GM12878 (cell line): Measurements from ENCODE around the gene TBC1D10A. TPM values are rescaled to one million over a fixed set of nuclear protein-coding genes. Genes with fewer than 3 reads are reported as not detected.

ENCODE experiments used
- ATAC-seq: fragments of 200-7000 bp; cut with Tn5 transposase; 3 replicates; pipeline ENCODE4 v1.9.1; 2020; ENCODE audit warnings: mild to moderate bottlenecking, moderate library complexity
- BruUV-seq: library from RNA; stranded (reverse); fragments of 400-500 nt; replicated peaks from 2 replicates; lab custom pipeline; 2021; lab: Mats Ljungman, UMichigan
- CTCF ChIA-PET: fragments of 300-600 bp; sonication (Branson Sonifier 250); formaldehyde crosslinking; extraction: SDS; loops from one replicate; lab custom pipeline; 2021; ENCODE audit warnings: inconsistent platforms; lab: Yijun Ruan, JAX
- POLR2A ChIA-PET: fragments of 350-600 bp; formaldehyde crosslinking; extraction: SDS; loops from one replicate; lab custom pipeline; 2021; ENCODE audit warnings: inconsistent platforms; lab: Charles Lee
- RAD21 ChIA-PET: fragments of 300-600 bp; sonication (Branson Sonifier 250); formaldehyde crosslinking; loops from one replicate; lab custom pipeline; 2023; ENCODE audit warnings: antibody characterized with exemption; ENCODE audit not compliant: unreplicated experiment; lab: Charles Lee
- SMC1A ChIA-PET: fragments of 300-600 bp; sonication (Branson Sonifier 250); formaldehyde crosslinking; loops from one replicate; lab custom pipeline; 2023; ENCODE audit not compliant: unreplicated experiment, uncharacterized antibody; lab: Charles Lee
- DNase-seq: peaks from one replicate; pipeline ENCODE4 v3.0.0-alpha.2; 2011; ENCODE audit warnings: low read depth, low spot score
- FAIRE-seq: peaks from 3 replicates; lab custom pipeline; 2011; peaks lifted over from hg19 to GRCh38; lab: Jason Lieb, UNC
- H2AFZ ChIP-seq: 2 replicates; pipeline ENCODE4 v1.6.0; 2011; ENCODE audit warnings: low read depth, low read length, control low read depth; ENCODE audit not compliant: control insufficient read depth
- H3K27ac ChIP-seq: 2 replicates; pipeline ENCODE4 v1.5.1; 2011; ENCODE audit warnings: control low read depth; ENCODE audit not compliant: control insufficient read depth, insufficient read depth
- H3K27me3 ChIP-seq, 2 experiments: replicated peaks in 1 of 2; 2 replicates each; pipeline versions ENCODE4 v1.6.0 to v1.6.1; 2011; ENCODE audit warnings: low read length in 1 of 2; ENCODE audit not compliant: control insufficient read depth in 2 of 2, insufficient read depth in 2 of 2
- H3K36me3 ChIP-seq, 2 experiments: 2 replicates each; pipeline ENCODE4 v1.5.1; 2011; ENCODE audit warnings: low read length in 1 of 2; ENCODE audit not compliant: control insufficient read depth in 2 of 2, insufficient read depth in 2 of 2
- H3K4me1 ChIP-seq: 2 replicates; pipeline ENCODE4 v1.6.1; 2011; ENCODE audit warnings: mild to moderate bottlenecking, low read length, moderate library complexity, mixed read lengths; ENCODE audit not compliant: control insufficient read depth, insufficient read depth
- H3K4me2 ChIP-seq: 2 replicates; pipeline ENCODE4 v1.6.0; 2011; ENCODE audit warnings: control low read depth; ENCODE audit not compliant: control insufficient read depth, insufficient read depth
- H3K4me3 ChIP-seq: fragments of 200-600 bp; sonication (generic); 2 replicates; pipeline ENCODE4 v1.5.1; 2016
- H3K79me2 ChIP-seq: 2 replicates; pipeline ENCODE4 v1.6.0; 2011; ENCODE audit warnings: low read length; ENCODE audit not compliant: control insufficient read depth, insufficient read depth
- H3K9ac ChIP-seq: 2 replicates; pipeline ENCODE4 v1.8.0; 2011; ENCODE audit warnings: low read length, control low read depth, mixed read lengths; ENCODE audit not compliant: control insufficient read depth, insufficient read depth
- H3K9me3 ChIP-seq: replicated peaks from 3 replicates; pipeline ENCODE4 v1.5.1; 2011; ENCODE audit warnings: mild to moderate bottlenecking, low read length; ENCODE audit not compliant: control insufficient read depth, insufficient read depth
- H4K20me1 ChIP-seq: 2 replicates; pipeline ENCODE4 v1.6.0; 2011; ENCODE audit not compliant: control insufficient read depth, insufficient read depth
- BMI1 ChIP-seq: fragments of 450-650 bp; IDR thresholded peaks from 2 replicates; pipeline ENCODE4 v1.6.1; 2016; ENCODE audit warnings: mild to moderate bottlenecking, moderate library complexity, borderline replicate concordance
- DPF2 ChIP-seq: fragments of 450-650 bp; IDR thresholded peaks from 2 replicates; pipeline ENCODE4 v1.6.1; 2017; ENCODE audit warnings: mild to moderate bottlenecking
- IKZF2 ChIP-seq, 2 experiments: fragments of 450-650 bp; IDR thresholded peaks; 2 replicates each; pipeline ENCODE4 v1.6.1; 2017; ENCODE audit warnings: mild to moderate bottlenecking in 2 of 2, moderate library complexity in 2 of 2
- NFIC ChIP-seq: IDR thresholded peaks from 2 replicates; pipeline ENCODE4 v1.6.1; 2012; ENCODE audit warnings: low read depth, mild to moderate bottlenecking, inconsistent platforms, low read length, moderate library complexity
- POLR2A ChIP-seq: IDR thresholded peaks from 2 replicates; pipeline ENCODE4 v1.6.1; 2011; ENCODE audit warnings: low read depth, mild to moderate bottlenecking, low read length
- POU2F2 ChIP-seq: IDR thresholded peaks from 3 replicates; pipeline ENCODE4 v1.6.1; 2011; ENCODE audit warnings: low read depth, mild to moderate bottlenecking, low read length, borderline replicate concordance
- ZBTB11 ChIP-seq: fragments of 450-650 bp; formaldehyde crosslinking; IDR thresholded peaks from 2 replicates; pipeline ENCODE4 v1.5.0; 2022; ENCODE audit warnings: mild to moderate bottlenecking, missing genetic modification characterization
- WGBS: methylation state at CpG from one replicate; pipeline ENCODE4 v1.1.6; 2016; ENCODE audit warnings: low lambda C conversion rate; ENCODE audit not compliant: insufficient replicate concordance, insufficient coverage; ENCODE audit errors: missing lambda C conversion rate; 5-methylcytosine and 5-hydroxymethylcytosine counted together
- in situ Hi-C: fragments of 300-500 bp; cut with MboI; formaldehyde crosslinking; loops from 9 replicates; pipeline ENCODE4 v1.14.3; 2018; ENCODE audit warnings: mixed read lengths
- intact Hi-C: fragments of 100-400 bp; cut with micrococcal nuclease; formaldehyde crosslinking; loops from one replicate; pipeline ENCODE4 v1.14.2; 2022; ENCODE audit not compliant: unreplicated experiment
- polyA plus RNA-seq, 11 experiments: library from polyadenylated mRNA; depleted of rRNA in 4 of 11; unstranded in 6 of 11; stranded (reverse) in 5 of 11; fragments of >200 nt; fragmentation: Nextera tagmentation in 4 of 11; fragmentation: Illumina TruSeq in 1 of 11; extraction: Ambion mirVana in 4 of 11; extraction: Trizol in 1 of 11; gene quantifications; 1 replicate in 1 of 11; 2 replicates in 10 of 11; pipeline versions ENCODE4 v1.2.1 to v1.2.3, GENCODE V29; 2011 to 2016; ENCODE audit warnings: inconsistent platforms in 2 of 11, missing spikeins in 2 of 11, low read depth in 1 of 11
- total RNA-seq, 4 experiments: library from RNA; depleted of rRNA in 3 of 4; stranded (reverse); fragments of >200 nt in 3 of 4; fragmentation: Illumina TruSeq in 1 of 4; extraction: Trizol in 1 of 4; gene quantifications; 2 replicates each; pipeline versions ENCODE4 v1.2.1 to v1.2.3, GENCODE V29; 2013 to 2021

The TBC1D10A gene
- total and polyA plus RNA-seq, 10 of the 15 experiments (the other 5 are each of a cell fraction or from before 2014, with no cell fraction given), result 0.27 to 25.7 (median 15.3) TPM

DNA sequence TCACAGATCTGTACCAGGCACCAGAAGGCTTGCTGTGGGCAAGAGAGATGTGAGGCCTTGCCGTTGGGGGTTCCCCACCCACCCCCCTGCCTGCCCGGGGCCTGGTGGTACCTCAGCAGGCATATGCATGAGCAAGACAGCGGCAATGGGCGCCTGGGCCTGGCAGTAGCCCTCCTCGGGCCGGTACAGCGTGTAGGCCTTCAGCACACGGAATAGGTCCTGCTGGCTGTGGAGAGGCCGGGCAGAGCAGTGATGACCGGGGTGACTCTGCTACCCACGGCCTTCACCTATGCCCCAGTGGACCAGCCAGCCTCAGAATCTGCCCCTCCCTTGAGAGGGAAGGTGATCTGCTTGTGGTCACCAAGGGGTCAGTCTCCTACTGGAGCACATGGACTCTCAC lies 31.9 kb downstream of the TBC1D10A start:
- RAD21 ChIA-PET, result no interaction called here
- CTCF ChIA-PET, result no interaction called here
- no peak for DNase-seq
- TF ChIP-seq POLR2A (0 out of 2 replicates have a peak, but pooled peaks have one; percentile 27), BMI1 (no peak)
- TF ChIP-seq, all 136 proteins: peak for 1
- BruUV-seq, result no TSS peak
- ATAC-seq (no peak), FAIRE-seq (no peak)
- Histone ChIP-seq H3K79me2 (no peaks in the 10 kb centered on the region), H3K9ac (no peak overlapping the region), H3K4me2 (no peak overlapping the region), H2AFZ (no peak overlapping the region), H3K27me3 (no peaks in the 10 kb centered on the region), H3K36me3 (peaks cover 15 to 43% of the 10 kb centered on the region in 2 experiments; a peak in 3 of 4 replicates), H4K20me1 (no peaks in the 10 kb centered on the region), H3K4me3 (no peak overlapping the region), H3K4me1 (peaks cover 15% of the 10 kb centered on the region), H3K27ac (no peak overlapping the region), H3K9me3 (no peaks in the 10 kb centered on the region)
- ChIA-PET POLR2A (interaction anchor here (0.5 kb wide), 1 partner anchor 190 kb away, joined by 5 read pairs; no protein-coding TSS in a partner anchor), SMC1A (interaction anchor here (7.9 kb wide), 1 partner anchor 31 kb away, joined by 100 read pairs; the partner anchor contains the start of gene TBC1D10A)
- in situ Hi-C loops, result no loop called here
- intact Hi-C loops, result no loop called here
- WGBS, result 91% methylated on average over 11 of the region's 11 CpGs

DNA sequence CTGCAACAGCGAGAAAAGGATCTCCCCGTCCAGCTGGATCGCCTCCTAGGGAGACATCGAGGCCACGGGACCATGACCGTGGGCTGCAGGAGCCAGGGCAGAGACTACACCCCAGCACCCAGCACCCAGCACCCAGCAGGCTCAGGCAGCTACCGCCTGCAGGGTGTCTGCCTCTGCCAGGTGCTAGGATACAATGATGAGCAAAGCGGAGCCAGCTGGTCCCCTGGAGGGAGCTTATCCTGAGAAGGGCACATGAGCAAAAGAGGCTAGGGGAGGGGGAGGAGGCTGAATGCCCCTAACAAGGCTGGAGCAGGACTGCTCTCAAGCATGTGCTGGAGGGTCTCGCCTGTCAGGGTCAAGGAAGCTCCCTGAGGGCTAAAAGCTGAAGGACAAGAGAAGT lies 32.7 kb downstream of the TBC1D10A start:
- ChIA-PET RAD21 (interaction anchor here (0.9 kb wide), 1 partner anchor 33 kb away, joined by 3 read pairs; the partner anchor contains the start of gene TBC1D10A), CTCF (no interaction called here), SMC1A (interaction anchor here (7.9 kb wide), 1 partner anchor 32 kb away, joined by 100 read pairs; the partner anchor contains the start of gene TBC1D10A), POLR2A (interaction anchor here (0.5 kb wide), 1 partner anchor 191 kb away, joined by 5 read pairs; no protein-coding TSS in a partner anchor)
- DNase-seq (no peak), FAIRE-seq (no peak), ATAC-seq (no peak)
- Histone ChIP-seq H3K27me3 (no peaks in the 10 kb centered on the region), H3K9me3 (no peaks in the 10 kb centered on the region), H3K36me3 (peaks cover 13 to 39% of the 10 kb centered on the region in 2 experiments; a peak in 3 of 4 replicates), H4K20me1 (no peaks in the 10 kb centered on the region), H3K9ac (no peak overlapping the region), H3K4me1 (peaks cover 15% of the 10 kb centered on the region), H3K4me2 (no peak overlapping the region), H3K79me2 (no peaks in the 10 kb centered on the region), H3K27ac (no peak overlapping the region), H3K4me3 (no peak overlapping the region), H2AFZ (no peak overlapping the region)
- intact Hi-C loops (no loop called here), in situ Hi-C loops (no loop called here)
- 87% methylated on average over 9 of the region's 9 CpGs for whole genome bisulfite sequencing
- BruUV-seq, result no TSS peak
- TF ChIP-seq DPF2, result no peak
- no peak for TF ChIP-seq POU2F2
- no peak for TF ChIP-seq NFIC
- no peak for TF ChIP-seq IKZF2 (IDR thresholded peaks at IDR 0.05)
- TF ChIP-seq ZBTB11 (CRISPR knock-in tag), result no peak
